HG03039 (cell line): ENCODE measurements around the gene PCA3.

Source experiments
- ATAC-seq: cut with Tn5 transposase; IDR thresholded peaks from one replicate; pipeline ENCODE4 v1.9.1; 2021; ENCODE audit warnings: mild to moderate bottlenecking, moderate library complexity; ENCODE audit not compliant: unreplicated experiment

PCA3 gene

GRCh38 chr9:76818271-76818670 is 54.0 kb downstream of the PCA3 start:
- no peak for ATAC-seq

GRCh38 chr9:76820431-76820830 is 56.2 kb downstream of the PCA3 start:
- ATAC-seq: no peak

GRCh38 chr9:76827296-76828080 is 63.2 kb downstream of the PCA3 start:
- no peak for ATAC-seq

DNA sequence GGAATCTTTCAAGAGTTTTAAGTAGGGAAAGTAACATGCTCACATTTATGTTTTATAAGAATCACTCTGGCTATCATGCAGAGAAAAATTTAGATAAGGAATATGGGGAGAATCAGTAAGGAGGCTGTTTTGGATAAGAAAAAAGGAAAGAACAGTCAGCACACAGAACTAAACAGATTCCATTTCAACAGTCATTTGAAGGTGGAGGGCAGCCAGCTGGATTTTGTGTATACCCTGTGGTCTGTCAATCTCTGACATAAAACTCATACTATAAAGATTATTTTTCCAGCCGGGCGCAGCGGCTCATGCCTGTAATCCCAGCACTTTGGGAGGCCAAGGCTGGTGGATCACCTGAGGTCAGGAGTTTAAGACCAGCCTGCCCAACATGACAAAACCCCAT is 64.2 kb downstream of the PCA3 start:
- ATAC-seq: no peak

DNA sequence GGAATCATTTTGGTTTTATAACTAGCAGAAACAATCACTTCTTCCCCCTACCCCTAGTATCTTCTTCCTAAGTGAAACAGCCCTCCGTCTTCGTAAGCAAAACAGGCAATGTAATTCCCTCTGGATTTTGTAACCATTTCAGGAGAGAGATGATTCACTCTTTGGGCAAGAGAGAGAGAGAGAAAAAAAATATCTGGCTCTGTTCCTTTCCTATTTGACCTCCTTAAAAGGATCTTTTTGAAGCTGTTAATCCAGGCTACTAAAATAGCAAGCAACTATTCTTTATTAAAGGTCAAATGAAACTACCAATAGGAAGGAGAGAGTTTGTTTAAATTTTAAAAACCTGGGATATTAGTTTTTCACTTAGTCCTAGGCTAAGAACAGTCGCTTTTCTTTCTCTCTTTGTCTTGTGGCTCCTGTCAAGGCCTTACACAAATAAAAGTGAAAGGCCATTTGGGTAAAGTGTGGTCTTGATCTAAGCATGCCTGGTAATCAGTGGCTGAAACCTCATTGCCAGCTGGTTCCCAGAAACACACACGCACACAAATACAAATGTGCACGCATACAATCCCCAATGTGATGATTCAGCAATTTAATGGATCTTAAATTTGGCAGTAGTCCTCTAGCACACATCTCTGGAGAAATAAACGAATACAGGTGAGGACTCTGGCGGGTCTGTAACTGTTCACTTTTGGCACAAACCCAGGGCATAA is 71.5 kb downstream of the PCA3 start:
- no peak for ATAC-seq
